Fibroblast of mammary gland (primary cell): ENCODE data around the gene MALAT1.

ENCODE experiments used
- DNase-seq: peaks from one replicate; pipeline ENCODE4 v3.0.0-alpha.2; 2010; ENCODE audit warnings: low read depth
- H3K4me3 ChIP-seq: 2 replicates; pipeline ENCODE4 v1.5.1; 2011; ENCODE audit warnings: low read depth, mild to moderate bottlenecking, low read length, moderate library complexity; ENCODE audit not compliant: control insufficient read depth
- TF ChIP-seq, protein P1 (sequence below): conservative IDR thresholded peaks from 2 replicates; pipeline ENCODE4 v1.5.1; 2011; ENCODE audit warnings: low read depth, low read length, inconsistent platforms; ENCODE audit not compliant: control insufficient read depth, insufficient read depth

The MALAT1 gene

GRCh38 chr11:65525546-65526480 is 27.0 kb downstream of the MALAT1 start:
- H3K4me3 ChIP-seq = peak overlapping the region; percentile 78
- TF ChIP-seq, protein P1, sequence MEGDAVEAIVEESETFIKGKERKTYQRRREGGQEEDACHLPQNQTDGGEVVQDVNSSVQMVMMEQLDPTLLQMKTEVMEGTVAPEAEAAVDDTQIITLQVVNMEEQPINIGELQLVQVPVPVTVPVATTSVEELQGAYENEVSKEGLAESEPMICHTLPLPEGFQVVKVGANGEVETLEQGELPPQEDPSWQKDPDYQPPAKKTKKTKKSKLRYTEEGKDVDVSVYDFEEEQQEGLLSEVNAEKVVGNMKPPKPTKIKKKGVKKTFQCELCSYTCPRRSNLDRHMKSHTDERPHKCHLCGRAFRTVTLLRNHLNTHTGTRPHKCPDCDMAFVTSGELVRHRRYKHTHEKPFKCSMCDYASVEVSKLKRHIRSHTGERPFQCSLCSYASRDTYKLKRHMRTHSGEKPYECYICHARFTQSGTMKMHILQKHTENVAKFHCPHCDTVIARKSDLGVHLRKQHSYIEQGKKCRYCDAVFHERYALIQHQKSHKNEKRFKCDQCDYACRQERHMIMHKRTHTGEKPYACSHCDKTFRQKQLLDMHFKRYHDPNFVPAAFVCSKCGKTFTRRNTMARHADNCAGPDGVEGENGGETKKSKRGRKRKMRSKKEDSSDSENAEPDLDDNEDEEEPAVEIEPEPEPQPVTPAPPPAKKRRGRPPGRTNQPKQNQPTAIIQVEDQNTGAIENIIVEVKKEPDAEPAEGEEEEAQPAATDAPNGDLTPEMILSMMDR = no peak
- no peak for DNase-seq

DNA sequence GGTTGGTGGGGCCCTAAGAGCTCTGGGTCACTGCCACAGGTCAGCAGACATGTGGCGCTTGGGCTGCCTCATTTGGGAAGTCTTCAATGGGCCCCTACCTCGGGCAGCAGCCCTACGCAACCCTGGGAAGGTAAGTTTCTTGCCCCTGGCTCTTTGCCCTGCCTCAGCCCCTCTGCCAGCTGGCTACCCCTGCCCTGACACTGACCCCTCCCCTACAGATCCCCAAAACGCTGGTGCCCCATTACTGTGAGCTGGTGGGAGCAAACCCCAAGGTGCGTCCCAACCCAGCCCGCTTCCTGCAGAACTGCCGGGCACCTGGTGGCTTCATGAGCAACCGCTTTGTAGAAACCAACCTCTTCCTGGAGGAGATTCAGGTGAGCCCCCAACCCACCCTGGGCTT is 27.9 kb downstream of the MALAT1 start:
- no peak for DNase-seq
- TF ChIP-seq, protein P1 = no peak
- H3K4me3 ChIP-seq = no peak overlapping the region

GRCh38 chr11:65528819-65529350 is 30.0 kb downstream of the MALAT1 start:
- no peak for DNase-seq
- H3K4me3 ChIP-seq = no peak overlapping the region
- TF ChIP-seq, protein P1 = no peak

DNA sequence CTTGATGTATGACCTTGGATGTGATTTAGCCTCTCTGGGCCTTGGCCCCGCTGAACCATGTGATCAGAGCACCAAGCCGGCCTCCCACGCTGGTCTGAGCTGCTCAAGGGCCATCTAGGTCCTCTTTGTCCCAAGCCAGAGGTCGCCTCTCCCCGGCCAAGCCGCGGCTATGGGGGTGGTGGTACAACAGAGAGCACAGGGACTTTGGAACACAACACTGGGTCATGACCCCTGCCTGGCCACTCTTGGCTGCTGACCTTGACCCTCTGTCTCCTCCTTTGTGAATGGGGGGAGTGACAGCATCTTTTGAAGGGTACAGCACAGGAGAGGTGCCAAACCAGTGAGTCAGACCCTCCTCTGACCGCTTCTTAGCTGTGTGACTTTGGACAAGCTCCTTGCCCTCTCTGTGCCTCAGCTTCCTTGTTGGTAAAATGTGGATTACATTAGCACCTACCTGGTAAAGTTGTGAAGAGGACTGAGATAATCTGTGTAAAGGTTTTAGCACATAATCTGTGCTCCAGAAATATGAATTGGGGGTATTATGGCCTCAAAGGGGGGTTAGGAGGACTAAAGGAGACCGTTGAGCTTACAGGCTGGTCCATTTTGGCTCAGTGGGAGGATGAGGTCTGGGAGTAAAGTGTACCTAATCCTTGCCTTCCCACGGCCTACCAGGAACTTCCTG is 30.8 kb downstream of the MALAT1 start:
- no peak overlapping the region for H3K4me3 ChIP-seq
- DNase-seq = peak; percentile 34
- TF ChIP-seq, protein P1 = no peak

DNA sequence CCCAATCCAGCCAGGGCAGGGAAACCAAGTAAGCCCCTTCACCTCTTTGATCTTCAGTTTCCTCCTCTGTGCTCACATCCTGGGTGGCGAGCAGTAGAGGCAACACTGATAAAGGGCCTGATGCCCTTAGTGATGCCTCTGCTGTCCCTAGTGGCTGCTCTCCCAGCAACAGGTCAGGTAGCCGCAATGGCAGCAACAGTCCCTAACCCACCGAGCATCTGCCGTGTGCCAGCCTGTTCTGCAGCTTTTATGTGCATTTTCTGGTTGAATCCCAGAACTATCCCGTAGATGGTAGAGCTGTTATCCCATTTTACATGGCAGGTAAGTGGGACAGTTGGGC is 31.3 kb downstream of the MALAT1 start:
- DNase-seq = no peak
- no peak overlapping the region for H3K4me3 ChIP-seq

GRCh38 chr11:65532388-65533064 is 33.7 kb downstream of the MALAT1 start:
- DNase-seq = no peak
- no peak overlapping the region for H3K4me3 ChIP-seq
- TF ChIP-seq, protein P1 = no peak

More for the DNA sequence above, 31.3 kb downstream of the MALAT1 start:
- TF ChIP-seq, protein P1 = peak; percentile 21
